Measurements from ENCODE around the gene FRMD1.

Gene FRMD1

DNA sequence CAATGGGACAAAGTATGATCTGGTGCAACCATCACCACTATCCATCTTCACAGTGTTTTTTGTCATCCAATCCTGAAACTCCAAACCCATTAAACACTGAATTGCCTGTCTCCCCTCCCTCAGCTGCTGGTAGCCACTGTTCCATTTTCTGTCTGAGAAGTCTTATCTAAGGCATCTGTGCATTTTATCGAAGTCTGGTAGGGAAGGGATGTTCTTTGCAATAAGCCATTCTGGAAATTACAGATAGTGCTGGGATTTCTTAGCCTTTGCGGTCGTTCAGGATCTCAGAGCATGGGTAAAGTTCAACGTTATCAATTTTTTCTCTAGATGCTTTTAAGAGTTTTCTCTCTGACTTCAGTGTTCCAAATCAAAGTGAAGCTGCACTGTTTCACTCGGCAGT is 57.4 kb downstream of the FRMD1 start:
- DNase-seq: no peak

DNA sequence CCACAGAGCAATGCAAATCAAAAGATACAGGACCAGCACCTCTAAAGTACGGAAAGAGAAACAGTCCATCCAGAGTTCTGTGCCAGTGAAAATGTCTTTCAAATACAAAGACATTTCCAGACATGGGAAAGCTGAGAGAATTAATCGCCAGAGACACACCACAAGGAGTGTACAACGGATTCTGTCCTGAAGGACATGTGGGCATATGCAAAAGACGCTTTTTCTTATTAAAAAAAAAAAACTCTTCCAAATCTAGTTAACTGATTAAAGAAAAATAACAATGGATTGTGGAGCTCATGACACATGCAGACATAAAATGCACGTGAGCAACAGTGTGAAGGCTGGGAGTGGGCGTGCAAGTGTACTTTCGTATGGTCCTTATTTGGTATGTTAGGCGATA is 58.8 kb downstream of the FRMD1 start:
- DNase-seq: no peak

DNA sequence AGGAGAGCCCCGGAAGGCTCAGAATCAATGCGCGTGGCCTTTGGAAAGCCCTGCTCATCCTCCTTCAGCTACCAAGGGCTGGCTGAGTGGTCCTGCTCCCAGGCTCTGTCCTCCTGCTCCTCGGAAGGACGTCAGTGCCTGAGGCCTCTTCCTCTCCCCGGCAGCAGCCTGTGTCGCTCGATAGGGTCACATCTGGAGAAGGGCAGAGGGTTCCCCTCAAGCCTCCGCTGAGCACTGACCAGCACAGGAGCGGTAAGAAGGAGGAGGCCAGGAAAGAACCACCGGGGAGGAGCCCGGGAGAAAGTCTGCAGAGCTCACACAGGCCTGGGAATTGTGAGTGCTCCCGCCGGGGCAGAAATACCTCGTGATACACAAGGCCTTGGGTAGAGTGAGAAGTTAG is 60.3 kb downstream of the FRMD1 start:
- no peak for DNase-seq

DNA sequence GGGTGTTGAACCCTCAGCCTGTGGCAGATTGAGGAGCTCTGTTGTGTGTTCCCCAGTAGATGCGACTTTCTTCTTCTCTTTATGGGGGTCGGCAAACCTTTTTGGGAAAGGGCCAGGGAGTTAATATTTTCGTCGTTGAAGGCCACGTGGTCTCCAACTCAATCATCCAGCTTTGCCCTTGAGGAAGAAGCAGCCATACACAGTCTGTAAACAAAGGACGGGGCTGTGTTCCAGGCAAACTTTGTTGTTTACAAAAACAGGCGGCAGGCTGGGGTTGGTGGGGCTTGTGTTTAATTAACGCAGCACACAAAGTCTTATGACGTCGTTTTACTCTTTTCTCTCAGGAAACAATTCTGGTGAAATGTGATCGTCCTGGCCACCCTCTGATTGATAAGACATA is 61.4 kb downstream of the FRMD1 start:
- DNase-seq: no peak

DNA sequence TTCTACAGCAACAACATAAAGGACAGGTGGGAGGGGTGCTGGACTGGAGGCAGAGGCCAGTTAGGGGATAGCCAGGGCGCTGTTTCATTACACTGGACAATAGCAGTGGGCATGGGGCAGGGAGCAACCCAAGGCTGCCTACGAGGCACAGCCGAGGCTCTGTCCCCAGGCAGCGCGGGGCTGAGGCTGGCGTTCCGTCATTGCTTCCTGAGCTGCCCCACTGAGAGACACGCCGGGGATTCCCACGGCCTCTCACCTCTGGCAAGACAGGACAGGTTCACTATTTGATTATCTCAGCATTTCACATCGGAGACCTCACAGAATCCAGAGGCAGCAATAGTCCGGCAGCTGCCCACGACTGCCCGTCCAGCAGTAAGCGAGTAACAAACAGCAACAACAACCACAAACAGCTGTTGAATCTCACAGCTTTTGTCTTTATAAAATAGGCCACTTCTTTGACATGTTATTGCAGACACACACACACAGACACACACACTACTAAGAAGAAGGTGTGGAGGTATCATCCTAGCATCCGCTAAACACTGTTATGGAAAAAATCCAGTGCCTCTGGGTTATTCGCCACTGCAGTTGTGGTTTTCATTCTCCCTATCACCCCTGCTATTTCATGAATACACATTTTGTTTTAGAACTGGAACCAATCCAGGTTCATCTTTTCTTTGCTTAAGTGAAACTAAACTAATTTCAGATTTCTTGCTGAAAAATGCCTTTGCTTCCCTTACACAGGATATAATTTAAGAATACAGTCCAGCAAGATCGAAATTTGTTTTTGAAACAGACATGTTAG is 62.1 kb downstream of the FRMD1 start:
- no peak for DNase-seq

DNA sequence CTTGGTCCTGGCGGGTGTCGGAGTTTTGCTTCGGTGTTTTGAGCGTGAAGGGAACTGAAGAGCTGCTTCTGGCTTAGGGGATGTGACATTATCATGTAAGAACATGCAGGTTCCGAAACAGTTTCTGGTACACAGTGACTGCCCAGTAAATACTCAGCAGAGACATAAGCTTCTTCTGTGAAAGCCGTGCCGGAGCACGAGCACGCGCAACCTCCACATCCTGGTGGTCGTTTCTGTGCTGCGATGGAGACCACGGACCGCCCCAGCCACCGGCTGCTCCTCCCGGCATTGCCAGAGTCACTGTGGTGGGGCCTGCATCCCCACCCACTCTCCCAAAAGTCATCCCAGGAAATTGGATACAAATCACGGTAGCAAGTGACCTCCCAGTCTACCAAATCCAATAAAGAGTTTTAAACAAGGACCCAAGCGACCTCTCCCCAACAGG is 62.8 kb downstream of the FRMD1 start:
- DNase-seq: no peak

DNA sequence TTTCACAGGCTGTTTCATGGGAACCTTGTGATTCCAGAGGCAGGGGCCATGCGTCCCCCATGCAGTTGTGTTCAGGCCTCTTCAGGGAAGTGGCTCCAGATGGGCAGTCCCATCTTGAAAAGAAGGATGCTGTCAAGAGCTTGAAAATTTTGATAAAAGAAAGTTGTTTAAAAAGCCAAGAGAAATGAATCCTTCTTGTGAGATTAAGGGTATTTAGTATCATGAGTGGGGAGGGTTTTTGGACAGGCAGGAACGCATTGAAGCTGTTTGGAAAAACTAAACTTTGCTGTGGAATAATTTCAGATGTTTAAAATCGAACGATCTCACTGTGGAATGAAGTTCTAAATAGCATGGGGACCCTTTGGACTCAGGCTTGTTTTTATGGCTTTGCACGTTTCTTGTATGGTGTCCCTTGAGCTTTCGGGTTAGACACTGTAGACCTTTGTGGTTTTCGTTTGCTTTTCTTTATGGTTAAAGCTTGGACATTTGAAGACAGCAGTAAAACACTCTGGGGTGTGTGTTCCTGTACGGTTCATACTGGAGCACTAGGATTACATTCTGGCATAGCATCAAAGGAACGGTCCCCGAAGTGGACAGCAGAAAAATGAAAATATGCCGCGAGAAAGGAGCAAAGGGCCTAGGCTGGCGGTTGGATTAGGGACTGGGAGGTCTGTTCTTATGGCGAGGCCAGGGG is 63.4 kb downstream of the FRMD1 start:
- DNase-seq: no peak

DNA sequence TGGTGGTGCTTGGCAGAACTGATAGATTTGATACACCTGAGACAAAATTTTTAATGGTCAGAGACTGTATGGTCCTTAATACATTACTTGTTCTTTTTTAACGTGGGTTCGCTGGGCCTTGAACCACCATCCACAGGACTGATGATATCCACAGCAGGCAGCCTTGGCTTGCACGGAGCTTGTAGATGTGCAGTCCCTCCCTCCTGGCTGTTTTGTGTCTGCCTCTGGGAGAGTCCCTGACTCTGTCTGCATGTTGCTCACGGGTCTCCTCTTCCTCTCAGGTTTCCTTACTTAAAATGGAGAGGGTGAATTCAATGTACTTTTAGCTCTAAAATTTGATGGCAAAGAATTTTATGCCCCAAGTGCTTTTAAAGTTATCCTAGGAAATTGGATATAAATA is 64.0 kb downstream of the FRMD1 start:
- no peak for DNase-seq

DNA sequence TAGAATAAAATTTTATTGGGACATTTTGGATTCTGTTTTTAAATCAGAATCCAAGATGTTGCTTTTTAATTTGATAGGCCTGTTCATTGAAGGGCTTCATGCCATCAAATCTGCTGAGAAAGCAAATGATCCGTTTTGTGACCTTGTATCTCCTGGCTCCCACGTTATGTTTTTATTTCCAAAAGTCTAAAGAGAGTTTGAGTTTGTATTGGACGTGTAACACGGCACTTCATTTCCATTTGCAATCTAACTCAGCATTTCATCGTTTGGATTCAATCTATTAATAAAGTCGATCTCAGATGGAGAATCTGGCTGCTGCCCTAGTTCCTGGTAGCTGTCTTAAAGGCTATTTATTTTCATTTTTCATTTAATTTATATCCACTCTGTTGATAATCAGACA is 64.6 kb downstream of the FRMD1 start:
- no peak for DNase-seq

DNA sequence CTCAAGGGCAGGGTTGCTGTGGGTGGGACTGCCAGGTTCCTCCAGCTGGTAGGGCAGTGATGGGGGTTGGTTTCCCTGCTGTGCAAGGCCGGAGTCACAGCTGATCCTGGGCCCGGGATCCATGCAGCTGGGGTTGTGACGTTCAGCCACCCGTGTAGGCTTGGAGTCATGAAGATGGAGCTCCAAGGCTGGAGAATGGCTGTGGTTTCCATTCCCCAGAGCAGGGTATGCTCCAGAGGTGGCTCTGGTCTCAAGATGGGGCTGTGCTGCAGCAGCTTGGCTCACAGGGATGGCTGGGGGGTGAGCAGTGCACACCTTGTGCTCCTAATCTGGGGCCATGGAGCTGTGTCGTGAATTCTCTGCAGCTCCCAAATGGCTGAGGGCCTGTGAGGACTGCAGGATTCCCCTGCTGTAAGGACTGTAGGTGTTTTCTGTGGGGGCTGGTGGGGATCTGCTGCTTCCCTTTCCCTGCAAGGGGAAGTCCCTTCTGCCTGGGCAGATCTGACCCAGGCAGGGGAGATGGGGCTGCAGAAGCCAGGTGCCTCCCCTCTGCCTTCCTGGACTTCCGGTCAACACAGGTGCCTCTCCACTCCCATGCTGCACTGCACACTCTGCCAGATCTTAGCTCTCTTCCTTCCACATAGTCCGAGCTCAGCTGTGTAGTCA is 65.6 kb downstream of the FRMD1 start:
- no peak for DNase-seq

DNA sequence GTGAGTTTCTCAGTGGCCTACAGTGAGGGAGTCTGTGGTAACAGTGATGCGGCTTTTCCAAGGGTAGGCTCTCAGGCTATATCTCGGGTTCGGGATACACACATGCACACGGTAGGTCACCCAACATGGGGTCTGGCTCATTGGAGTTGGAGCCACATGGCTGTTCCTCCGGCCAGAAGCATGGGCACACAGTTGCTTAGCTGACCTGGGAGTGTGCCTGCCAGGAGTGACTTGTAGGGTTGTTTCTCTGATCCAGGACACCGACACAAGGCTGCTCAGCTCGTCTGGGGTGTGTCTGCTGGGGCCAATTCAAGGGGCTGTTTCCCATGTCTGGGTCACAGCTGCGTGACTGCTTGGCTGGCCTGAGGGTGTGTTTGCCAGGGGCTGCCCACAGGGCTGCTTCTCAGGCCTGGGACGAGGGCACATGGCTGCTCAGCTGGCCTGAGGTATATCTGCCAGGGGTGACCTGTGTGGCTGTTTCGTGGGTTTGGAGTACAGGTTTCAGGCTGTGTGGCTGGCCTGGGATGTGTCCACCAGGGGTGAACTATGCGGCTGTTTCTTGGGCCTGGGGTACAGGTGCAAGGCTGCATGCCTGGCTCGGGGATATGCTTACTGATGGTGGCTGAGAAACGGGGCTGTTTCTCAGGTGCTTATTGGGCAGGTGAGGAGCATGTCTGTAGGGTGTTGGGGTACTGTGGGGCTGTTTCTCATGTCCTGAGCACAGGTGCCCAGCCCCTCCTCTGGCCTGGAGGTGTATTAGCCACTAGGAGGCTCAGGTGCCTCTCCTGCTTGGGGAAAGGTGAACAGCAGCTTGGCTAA is 66.4 kb downstream of the FRMD1 start:
- no peak for DNase-seq

DNA sequence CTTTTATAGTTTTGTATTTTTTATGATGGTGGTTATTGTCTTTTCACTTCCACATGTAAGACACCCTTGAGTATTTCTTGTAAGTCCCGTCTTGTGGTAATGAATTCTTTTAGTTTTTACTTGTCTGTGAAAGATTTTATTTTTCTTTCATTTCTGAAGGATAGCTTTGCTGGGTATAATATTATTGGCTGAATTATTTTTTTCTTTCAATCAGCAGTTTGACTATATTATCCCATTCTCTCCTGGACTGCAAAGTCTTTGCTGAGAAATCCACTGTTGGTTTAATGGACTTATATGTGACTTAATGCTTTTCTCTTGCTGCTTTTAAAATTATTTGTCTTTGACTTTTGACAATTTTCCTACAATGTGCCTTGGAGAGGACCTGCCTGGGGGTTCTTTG is 67.7 kb downstream of the FRMD1 start:
- DNase-seq: no peak

DNA sequence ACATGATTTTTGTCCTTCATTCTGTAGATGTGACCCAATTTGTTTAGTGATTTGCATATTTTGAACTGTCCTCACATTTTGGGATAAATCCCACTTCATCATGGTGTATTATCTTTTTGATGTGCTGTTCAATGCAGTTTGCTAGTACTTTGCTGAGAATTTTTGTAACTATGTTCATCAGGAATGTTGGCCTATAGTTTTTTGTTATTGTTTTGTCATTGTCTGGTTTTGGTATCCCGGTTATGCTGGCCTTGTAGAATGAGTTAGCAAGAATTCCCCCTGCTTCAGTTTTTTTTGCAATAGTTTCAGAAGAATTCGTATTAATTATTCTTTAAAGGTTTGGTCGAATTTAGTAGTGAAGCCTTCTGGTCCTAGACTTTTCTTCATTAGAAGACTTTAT is 69.7 kb downstream of the FRMD1 start:
- no peak for DNase-seq

DNA sequence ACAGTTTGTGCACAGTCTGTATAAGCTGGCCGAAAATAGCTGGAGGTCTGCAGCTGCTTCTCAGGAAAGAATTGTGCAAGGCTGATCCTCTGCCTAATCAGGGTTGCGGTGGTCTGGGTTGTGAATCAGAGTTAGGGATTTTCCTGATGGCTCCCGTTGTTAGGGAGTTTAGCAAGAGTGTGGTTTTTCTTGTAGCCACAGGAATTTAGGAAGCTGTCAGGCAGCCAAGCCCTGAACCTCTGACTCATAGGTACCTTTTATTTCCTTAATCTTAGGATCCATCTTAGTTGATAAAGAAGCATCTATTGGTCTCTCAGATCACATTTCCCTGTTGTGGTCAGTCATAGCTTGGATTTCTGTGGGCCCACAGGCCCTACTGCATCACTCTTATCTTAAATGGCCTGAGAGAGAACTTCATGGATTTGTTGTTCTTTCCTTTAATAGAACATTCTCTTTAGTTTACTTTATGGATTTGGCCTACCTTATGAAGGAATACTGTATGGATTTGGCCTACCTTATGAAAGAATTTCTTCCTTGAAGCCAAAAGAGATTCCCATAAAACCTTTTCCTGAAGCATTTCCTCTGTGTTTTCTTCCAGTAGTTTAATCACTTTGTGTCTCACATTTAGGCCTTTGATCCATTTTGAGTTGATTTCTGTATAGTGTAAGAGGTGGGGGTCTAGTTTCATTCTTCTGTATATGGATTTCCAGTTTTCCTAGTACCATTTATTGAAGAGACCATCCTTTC is 71.2 kb downstream of the FRMD1 start:
- no peak for DNase-seq

DNA sequence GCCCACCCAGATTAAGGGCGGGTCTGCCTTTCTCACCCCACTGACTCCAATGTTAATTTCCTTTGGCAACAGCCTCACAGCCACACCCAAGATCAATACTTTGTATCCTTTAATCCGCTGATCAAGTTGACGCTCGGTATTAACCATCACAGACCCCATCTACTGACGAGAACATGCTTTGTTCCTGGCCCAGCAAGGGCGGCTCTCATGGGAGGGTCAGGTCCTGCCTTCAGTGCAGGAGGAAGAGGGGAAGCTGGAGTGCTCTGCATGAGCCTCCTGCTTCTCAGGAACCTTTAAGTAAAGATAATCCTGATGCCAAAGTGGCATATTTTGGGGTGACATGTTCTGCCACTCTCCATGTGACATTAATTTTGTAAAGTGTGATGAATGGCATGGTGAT is 73.2 kb downstream of the FRMD1 start:
- no peak for DNase-seq

DNA sequence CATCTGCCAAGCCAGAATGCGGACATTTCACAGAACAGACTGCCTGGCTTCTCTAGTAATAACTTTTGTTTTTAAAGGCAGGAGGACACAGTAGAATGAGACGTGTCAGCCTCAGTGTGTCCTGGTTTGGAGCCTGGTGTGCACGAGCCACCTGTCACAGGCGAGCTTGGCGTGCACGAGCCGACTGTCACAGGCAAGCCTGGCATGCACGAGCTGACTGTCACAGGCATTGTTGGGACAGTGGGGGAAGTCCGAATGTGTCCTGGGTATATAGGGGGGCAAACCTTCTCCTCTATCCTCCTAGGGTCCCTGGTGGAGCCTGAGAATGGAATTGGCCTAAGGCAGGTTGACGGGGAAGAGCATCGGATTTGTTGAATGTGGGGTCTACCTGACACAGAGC is 74.1 kb downstream of the FRMD1 start:
- DNase-seq: no peak

DNA sequence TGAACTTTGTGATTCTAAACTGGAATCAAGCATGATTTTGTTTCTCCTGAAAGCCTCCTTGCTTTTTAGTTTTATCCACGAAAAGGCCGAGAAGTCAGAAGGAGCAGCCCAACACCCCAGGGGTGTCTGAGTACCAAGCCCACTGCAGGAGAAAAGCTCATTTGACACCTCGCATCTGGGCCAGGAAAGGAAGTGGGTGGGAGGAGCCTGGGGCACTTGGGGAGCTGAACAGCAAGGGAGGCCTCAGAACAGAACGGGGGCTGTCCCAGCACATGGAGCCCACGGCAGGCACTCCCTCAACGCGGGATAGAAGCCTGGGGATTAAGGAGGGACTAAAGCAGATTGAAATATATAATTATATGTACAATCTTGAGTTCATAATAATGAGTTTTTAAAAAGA is 75.0 kb downstream of the FRMD1 start:
- DNase-seq: no peak

Data from NCI-H446 treated with DMSO at 0.1 percent for 48 hours (cell line).